ENCODE measurements around the gene PATJ.
"Not testable (repeated sequence)": the region's sequence is repeated elsewhere in the genome, so short reads cannot be mapped to it uniquely, and the experiment has no call there.

Gene PATJ

GRCh38 chr1:61844006-61844405, 101.7 kb downstream of the PATJ start:
- no peak for TF ChIP-seq CTCF (IDR thresholded peaks at IDR 0.05; ENCODE audit: insufficient read depth, missing control alignments)
- DNase-seq (ENCODE audit: insufficient read length, low spot score) (no peak), FAIRE-seq (no peak)

GRCh38 chr1:61844664-61845063, 102.4 kb downstream of the PATJ start:
- FAIRE-seq; DNase-seq (ENCODE audit: insufficient read length, low spot score): not testable (repeated sequence)

GRCh38 chr1:61851235-61851634, 109.0 kb downstream of the PATJ start:
- FAIRE-seq = no peak
- DNase-seq (ENCODE audit: insufficient read length, low spot score) = no peak
- no peak for TF ChIP-seq CTCF (IDR thresholded peaks at IDR 0.05; ENCODE audit: insufficient read depth, missing control alignments)

- DNase-seq (ENCODE audit: insufficient read length, low spot score) (no peak), FAIRE-seq (peak; percentile 83)
- TF ChIP-seq CTCF (IDR thresholded peaks at IDR 0.05; ENCODE audit: insufficient read depth, missing control alignments) = peak; percentile 81
These were observed 109.8 kb downstream of the PATJ start for GRCh38 chr1:61851849-61852669.

GRCh38 chr1:61852670-61853015, 110.4 kb downstream of the PATJ start:
- DNase-seq (ENCODE audit: insufficient read length, low spot score) = no peak
- no peak for TF ChIP-seq CTCF (IDR thresholded peaks at IDR 0.05; ENCODE audit: insufficient read depth, missing control alignments)
- FAIRE-seq = no peak

- TF ChIP-seq CTCF (IDR thresholded peaks at IDR 0.05; ENCODE audit: insufficient read depth, missing control alignments) = peak; percentile 45
- DNase-seq (ENCODE audit: insufficient read length, low spot score) (no peak), FAIRE-seq (no peak)
These were observed 111.3 kb downstream of the PATJ start for GRCh38 chr1:61853583-61853982.

GRCh38 chr1:61864489-61864888, 122.2 kb downstream of the PATJ start:
- FAIRE-seq (no peak), DNase-seq (ENCODE audit: insufficient read length, low spot score) (no peak)
- TF ChIP-seq CTCF (IDR thresholded peaks at IDR 0.05; ENCODE audit: insufficient read depth, missing control alignments) = no peak
